GM12878 (cell line): ENCODE results near the gene ZNF689.

Source experiments
- CREB1 ChIP-seq: IDR thresholded peaks from 2 replicates; pipeline ENCODE4 v1.6.1; 2012; ENCODE audit warnings: low read depth, mild to moderate bottlenecking, inconsistent platforms
- CTCF ChIP-seq, 3 experiments: IDR thresholded peaks in 2 of 3; conservative IDR thresholded peaks in 1 of 3; 2 replicates each; pipeline ENCODE4 v1.5.1; 2011; ENCODE audit warnings: low read depth in 3 of 3, low read length in 3 of 3, mild to moderate bottlenecking in 3 of 3, control low read depth in 2 of 3, moderate library complexity in 2 of 3, inconsistent platforms in 1 of 3, mixed read lengths in 1 of 3; ENCODE audit not compliant: control insufficient read depth in 2 of 3, insufficient read depth in 1 of 3; ENCODE audit errors: extremely low read depth in 1 of 3
- EP300 ChIP-seq, 2 experiments: fragments of 150-350 bp in 1 of 2; IDR thresholded peaks; 2 replicates each; pipeline ENCODE4 v1.6.1; 2011 to 2012; ENCODE audit warnings: low read depth in 2 of 2, low read length in 2 of 2, borderline replicate concordance in 1 of 2, improper control_type of control experiment in 1 of 2, inconsistent platforms in 1 of 2; ENCODE audit not compliant: control insufficient read depth in 1 of 2
- EZH2 ChIP-seq: IDR thresholded peaks from 2 replicates; pipeline ENCODE4 v1.6.1; 2012; ENCODE audit warnings: low read depth, mild to moderate bottlenecking, control low read depth, inconsistent platforms, low read length, borderline replicate concordance; ENCODE audit not compliant: control insufficient read depth
- GABPA ChIP-seq: IDR thresholded peaks from 2 replicates; pipeline ENCODE4 v1.6.1; 2014; ENCODE audit warnings: antibody characterized with exemption, low read depth, mild to moderate bottlenecking, inconsistent platforms
- IKZF1 ChIP-seq: fragments of 450-650 bp; conservative IDR thresholded peaks from 2 replicates; pipeline ENCODE4 v1.6.1; 2017; ENCODE audit warnings: antibody characterized with exemption, mild to moderate bottlenecking
- LARP7 ChIP-seq: fragments of 450-650 bp; IDR thresholded peaks from 2 replicates; pipeline ENCODE4 v1.6.1; 2017; ENCODE audit warnings: mild to moderate bottlenecking
- SMC3 ChIP-seq: IDR thresholded peaks from 2 replicates; pipeline ENCODE4 v1.6.1; 2011; ENCODE audit warnings: low read length, improper control_type of control experiment, borderline replicate concordance
- SUZ12 ChIP-seq: fragments of 200-600 bp; sonication (generic); IDR thresholded peaks from one replicate; pipeline ENCODE4 v1.6.1; 2018; ENCODE audit warnings: antibody characterized with exemption, mild to moderate bottlenecking; ENCODE audit not compliant: unreplicated experiment
- USF1 ChIP-seq: IDR thresholded peaks from 2 replicates; pipeline ENCODE4 v1.6.1; 2011; ENCODE audit warnings: borderline replicate concordance, low read depth, mild to moderate bottlenecking, moderate library complexity, mixed read lengths, low read length; ENCODE audit not compliant: insufficient read depth; ENCODE audit errors: extremely low read length
- ZBTB33 ChIP-seq: fragments of 450-650 bp; IDR thresholded peaks from 2 replicates; pipeline ENCODE4 v1.6.1; 2017; ENCODE audit warnings: mild to moderate bottlenecking
- ZNF384 ChIP-seq: IDR thresholded peaks from 2 replicates; pipeline ENCODE4 v1.6.1; 2012; ENCODE audit warnings: low read depth, mild to moderate bottlenecking, low read length, improper control_type of control experiment, borderline replicate concordance
- TF ChIP-seq, protein P1 (sequence below): fragments of 150-350 bp; IDR thresholded peaks from 2 replicates; pipeline ENCODE4 v1.6.1; 2016; ENCODE audit warnings: low read depth, low read length
- TF ChIP-seq, protein P2 (sequence below): IDR thresholded peaks from 2 replicates; pipeline ENCODE4 v1.6.1; 2012; ENCODE audit warnings: low read depth, low read length, improper control_type of control experiment

- no peak for TF ChIP-seq CTCF (IDR thresholded peaks at IDR 0.05 in 2 of 3, conservative IDR thresholded peaks at IDR 0.05 in 1 of 3; ENCODE audit: control insufficient read depth in 2 of 3, extremely low read depth in 1 of 3, insufficient read depth in 1 of 3, low read depth in 3 of 3, low read length in 3 of 3)
- no peak for TF ChIP-seq ZBTB33
- TF ChIP-seq CREB1, result no peak
- TF ChIP-seq LARP7, result no peak
- TF ChIP-seq, protein P1, sequence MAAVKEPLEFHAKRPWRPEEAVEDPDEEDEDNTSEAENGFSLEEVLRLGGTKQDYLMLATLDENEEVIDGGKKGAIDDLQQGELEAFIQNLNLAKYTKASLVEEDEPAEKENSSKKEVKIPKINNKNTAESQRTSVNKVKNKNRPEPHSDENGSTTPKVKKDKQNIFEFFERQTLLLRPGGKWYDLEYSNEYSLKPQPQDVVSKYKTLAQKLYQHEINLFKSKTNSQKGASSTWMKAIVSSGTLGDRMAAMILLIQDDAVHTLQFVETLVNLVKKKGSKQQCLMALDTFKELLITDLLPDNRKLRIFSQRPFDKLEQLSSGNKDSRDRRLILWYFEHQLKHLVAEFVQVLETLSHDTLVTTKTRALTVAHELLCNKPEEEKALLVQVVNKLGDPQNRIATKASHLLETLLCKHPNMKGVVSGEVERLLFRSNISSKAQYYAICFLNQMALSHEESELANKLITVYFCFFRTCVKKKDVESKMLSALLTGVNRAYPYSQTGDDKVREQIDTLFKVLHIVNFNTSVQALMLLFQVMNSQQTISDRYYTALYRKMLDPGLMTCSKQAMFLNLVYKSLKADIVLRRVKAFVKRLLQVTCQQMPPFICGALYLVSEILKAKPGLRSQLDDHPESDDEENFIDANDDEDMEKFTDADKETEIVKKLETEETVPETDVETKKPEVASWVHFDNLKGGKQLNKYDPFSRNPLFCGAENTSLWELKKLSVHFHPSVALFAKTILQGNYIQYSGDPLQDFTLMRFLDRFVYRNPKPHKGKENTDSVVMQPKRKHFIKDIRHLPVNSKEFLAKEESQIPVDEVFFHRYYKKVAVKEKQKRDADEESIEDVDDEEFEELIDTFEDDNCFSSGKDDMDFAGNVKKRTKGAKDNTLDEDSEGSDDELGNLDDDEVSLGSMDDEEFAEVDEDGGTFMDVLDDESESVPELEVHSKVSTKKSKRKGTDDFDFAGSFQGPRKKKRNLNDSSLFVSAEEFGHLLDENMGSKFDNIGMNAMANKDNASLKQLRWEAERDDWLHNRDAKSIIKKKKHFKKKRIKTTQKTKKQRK, result no peak
- no peak for TF ChIP-seq EZH2
- no peak for TF ChIP-seq EP300 (IDR thresholded peaks at IDR 0.05; ENCODE audit: borderline replicate concordance in 1 of 2, control insufficient read depth in 1 of 2, low read depth in 2 of 2, low read length in 2 of 2)
- TF ChIP-seq GABPA, result no peak
- TF ChIP-seq, protein P2, sequence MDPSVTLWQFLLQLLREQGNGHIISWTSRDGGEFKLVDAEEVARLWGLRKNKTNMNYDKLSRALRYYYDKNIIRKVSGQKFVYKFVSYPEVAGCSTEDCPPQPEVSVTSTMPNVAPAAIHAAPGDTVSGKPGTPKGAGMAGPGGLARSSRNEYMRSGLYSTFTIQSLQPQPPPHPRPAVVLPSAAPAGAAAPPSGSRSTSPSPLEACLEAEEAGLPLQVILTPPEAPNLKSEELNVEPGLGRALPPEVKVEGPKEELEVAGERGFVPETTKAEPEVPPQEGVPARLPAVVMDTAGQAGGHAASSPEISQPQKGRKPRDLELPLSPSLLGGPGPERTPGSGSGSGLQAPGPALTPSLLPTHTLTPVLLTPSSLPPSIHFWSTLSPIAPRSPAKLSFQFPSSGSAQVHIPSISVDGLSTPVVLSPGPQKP, result no peak
- TF ChIP-seq ZNF384, result no peak
- no peak for TF ChIP-seq SMC3
- TF ChIP-seq IKZF1, result no peak
- TF ChIP-seq USF1, result no peak
- no peak for TF ChIP-seq SUZ12
These were observed 25.2 kb downstream of the ZNF689 start for GRCh38 chr16:30585022-30585399.
